C4-2B (cell line): ENCODE measurements around the gene NFATC2.

Experiments
- CTCF ChIP-seq: fragments of 450-650 bp; conservative IDR thresholded peaks from 2 replicates; pipeline ENCODE4 v1.5.1; 2017; ENCODE audit warnings: mild to moderate bottlenecking
- ZFX ChIP-seq: fragments of 450-650 bp; IDR thresholded peaks from 2 replicates; pipeline ENCODE4 v1.6.1; 2017

GRCh38 chr20:51531712-51532456 is 10.6 kb downstream of the NFATC2 start:
- TF ChIP-seq CTCF (no peak), ZFX (no peak)
